GDM1 (cell line): Measurements from ENCODE around the gene PXK.

ENCODE experiments used
- DNase-seq: peaks from one replicate; lab custom pipeline; 2025; lab: John Stamatoyannopoulos, UW

Gene PXK

DNA sequence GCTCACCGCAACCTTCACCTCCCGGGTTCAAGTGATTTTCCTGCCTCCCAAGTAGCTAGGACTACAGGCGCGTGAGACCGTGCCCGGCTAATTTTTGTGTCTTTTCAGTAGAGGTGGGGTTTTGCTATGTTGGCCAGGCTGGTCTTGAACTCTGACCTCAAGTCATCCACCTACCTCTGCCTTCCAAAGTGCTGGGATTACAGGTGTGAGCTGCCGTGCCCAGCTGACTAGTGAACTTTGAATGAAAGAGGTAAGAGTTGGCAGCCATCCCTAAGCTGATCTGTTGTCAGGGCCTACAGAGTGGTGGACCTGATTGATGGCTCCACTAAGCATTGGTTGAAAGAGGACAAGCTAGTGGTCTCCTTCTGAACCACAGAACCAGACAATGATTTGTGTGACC is 15.3 kb downstream of the PXK start:
- DNase-seq: no peak

GRCh38 chr3:58349792-58350626 is 17.3 kb downstream of the PXK start:
- DNase-seq: peak; percentile 14

DNA sequence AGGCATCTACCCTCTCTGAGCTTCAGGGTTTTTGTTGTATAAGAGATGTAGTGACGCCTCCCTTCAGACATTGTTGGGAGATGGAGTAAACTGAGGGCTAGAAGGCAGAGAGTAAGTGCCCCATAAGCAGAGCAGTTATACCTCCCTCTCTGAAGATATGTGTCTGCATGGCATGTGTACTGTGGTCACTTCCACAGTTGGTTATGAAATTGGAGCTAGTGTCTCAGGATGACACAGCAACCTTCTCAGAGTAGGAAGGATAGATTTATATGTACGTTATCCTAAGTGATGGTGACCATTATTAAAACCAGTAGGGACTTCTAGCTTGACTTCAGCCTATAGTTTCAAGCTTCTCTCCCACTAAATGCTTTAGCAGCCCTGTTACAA is 17.9 kb downstream of the PXK start:
- peak; percentile 18 for DNase-seq

- DNase-seq: peak; percentile 9
These were observed 19.2 kb downstream of the PXK start for GRCh38 chr3:58351920-58352319.

- DNase-seq: no peak
These were observed 19.9 kb downstream of the PXK start for GRCh38 chr3:58352626-58353025.

DNA sequence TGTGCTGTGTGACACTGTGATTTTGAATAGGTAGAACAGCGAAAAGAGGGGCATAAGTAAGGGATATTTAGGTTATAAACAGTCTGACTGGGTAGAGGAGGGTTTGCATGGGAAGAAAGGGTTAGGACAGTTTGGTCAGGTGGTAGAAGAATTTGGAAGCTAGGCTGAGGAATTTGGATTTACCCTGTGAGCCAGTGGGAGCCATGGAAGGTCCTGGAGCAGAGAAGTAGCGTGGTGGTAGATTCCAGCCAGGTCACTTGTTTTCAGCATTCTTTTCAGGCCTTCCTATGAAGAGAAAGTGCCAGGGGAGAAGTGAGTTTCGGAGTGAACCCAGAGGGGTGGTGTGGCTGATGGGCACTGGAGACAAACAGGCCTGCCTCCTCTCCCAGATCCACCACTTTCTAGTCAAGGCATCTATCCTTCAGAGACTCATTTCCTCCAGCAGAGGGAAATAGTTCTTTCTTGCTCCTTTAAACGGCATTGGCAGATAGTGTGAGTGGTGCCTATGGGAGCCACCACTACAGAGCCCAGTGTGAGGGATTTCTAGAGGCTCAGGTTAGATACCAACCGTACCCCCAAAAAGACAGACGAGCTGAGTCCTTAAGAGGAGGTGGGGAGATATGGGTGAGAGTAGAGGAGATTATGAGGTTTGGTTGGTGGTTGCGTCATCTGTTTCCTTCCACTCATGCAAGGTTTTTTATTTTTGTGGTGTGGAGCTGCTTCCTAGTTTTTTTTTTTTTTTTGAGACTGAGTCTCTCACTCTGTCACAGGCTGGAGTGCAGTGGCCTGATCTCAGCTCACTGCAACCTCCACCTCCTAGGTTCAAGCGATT is 21.2 kb downstream of the PXK start:
- peak; percentile 66 for DNase-seq

DNA sequence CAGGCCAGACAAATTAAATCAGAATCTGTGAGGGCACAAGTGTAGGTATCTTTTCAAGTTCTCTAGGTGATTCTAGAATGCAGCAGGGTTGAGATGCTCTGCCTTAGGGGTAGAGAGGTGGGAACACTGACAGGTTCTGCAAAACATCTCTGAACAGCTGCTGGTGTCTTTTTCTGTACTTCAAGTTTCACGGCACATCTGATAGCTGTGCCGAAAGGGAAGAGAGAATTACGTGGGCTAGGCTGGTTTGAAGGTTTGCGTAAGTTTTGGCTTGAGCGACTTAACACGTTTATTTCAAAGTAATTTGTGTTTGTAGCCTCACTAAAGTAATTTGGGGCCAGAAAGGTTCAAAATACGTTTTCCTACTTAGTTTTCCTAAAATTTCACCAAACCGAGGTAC is 22.5 kb downstream of the PXK start:
- no peak for DNase-seq

- DNase-seq: peak; percentile 78
These were observed 23.4 kb downstream of the PXK start for GRCh38 chr3:58356054-58356453.

GRCh38 chr3:58357402-58357801 is 24.7 kb downstream of the PXK start:
- DNase-seq: no peak

- DNase-seq: no peak
These were observed 25.4 kb downstream of the PXK start for GRCh38 chr3:58358092-58358491.

DNA sequence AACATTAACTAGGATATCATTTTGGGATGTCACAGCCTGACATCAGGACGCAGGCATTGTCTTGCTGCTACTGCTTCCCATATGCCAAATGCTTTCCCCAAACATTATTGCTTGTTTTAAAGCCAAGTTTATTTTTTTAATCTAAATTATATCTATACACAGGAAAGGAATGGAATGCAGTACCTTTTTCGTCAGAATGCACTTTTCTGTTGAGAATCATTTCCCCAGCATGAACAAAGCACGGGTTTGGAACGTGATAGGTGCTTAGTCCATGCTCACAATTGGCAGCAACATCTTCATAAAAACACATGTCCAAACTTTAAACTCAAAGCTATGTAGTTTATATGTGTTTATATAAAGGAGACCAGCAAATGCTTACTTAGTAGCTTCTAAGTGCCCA is 26.1 kb downstream of the PXK start:
- no peak for DNase-seq

GRCh38 chr3:58359621-58360020 is 26.9 kb downstream of the PXK start:
- DNase-seq: no peak

GRCh38 chr3:58361866-58362265 is 29.2 kb downstream of the PXK start:
- no peak for DNase-seq

GRCh38 chr3:58366699-58367098 is 34.0 kb downstream of the PXK start:
- no peak for DNase-seq

- DNase-seq: no peak
These were observed 36.3 kb downstream of the PXK start for GRCh38 chr3:58369038-58369437.

DNA sequence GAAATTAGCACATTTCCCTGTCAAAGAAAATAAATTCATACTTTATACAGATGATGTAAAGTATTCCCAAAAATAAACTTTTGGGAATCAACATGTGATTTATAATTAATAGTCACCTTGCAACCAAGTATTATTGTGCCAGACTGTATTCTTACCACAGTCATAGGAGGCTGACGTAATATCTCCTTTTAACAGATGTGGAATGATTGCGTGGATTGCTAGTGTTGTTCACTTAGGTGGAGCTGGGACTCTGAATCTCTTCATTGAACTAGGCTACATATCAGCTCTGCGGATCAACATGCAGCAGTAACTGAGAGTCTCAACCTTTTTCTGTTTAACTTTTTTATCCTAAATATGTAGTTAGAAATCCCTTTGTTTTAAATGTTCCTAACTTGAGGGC is 37.2 kb downstream of the PXK start:
- no peak for DNase-seq

GRCh38 chr3:58370407-58370806 is 37.7 kb downstream of the PXK start:
- no peak for DNase-seq

DNA sequence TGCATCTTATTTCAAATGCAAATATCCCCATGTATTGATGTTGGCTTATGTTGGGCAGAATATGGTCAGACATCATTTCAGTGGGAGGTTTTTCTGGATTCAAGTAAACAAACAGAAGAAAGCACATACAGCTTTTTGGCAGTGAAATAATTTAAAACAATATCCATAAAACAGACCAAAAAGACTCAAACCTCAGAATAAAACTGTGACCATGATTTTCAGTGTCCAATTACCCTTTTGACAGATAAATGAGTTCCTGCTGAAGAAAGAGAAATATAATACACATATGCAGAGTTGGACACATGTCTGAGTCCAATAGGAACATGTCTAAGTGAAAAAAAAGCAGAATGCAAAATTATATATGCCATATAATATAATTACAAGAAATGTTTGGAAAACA is 39.1 kb downstream of the PXK start:
- no peak for DNase-seq

- no peak for DNase-seq
These were observed 42.6 kb downstream of the PXK start for GRCh38 chr3:58375254-58375653.

DNA sequence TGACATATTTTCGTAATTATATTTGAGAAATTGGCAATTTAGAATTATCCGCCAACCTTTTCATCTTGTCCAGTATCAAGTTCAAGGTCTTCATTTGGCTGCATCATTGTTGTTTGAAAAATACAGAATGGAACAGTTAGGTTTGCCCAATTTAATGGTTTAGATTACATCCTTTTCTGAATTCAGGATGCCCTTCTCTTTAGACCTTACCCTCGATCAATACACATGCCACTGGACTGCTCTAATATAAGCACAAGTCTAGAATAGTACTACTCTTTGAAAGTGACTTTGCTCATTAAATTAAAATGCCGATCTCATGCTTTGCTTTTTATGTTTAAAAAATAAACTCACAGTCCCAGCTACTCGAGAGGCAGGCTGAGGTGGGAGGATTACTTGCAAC is 44.5 kb downstream of the PXK start:
- DNase-seq: no peak

GRCh38 chr3:58377750-58378149 is 45.1 kb downstream of the PXK start:
- DNase-seq: no peak

- DNase-seq: no peak
These were observed 46.8 kb downstream of the PXK start for GRCh38 chr3:58379351-58380073.

DNA sequence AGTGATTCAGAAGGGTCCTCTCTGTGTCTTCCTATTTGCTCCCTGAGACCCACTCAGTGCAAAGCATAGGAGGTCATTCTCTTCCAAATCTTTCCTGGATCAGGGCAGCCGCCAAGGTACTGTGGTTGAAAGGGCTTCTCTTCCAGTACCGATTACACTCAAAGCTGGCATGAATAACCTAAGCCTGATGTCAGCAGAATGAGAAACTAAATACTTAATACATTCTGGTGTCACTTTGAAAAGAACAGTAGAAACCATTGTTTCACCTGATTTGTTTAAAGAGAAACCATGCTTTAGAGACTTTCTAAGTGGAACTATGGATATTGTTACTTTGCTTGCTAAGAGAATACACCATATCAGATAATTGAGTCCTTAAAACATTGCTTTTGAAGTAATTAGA is 50.8 kb downstream of the PXK start:
- no peak for DNase-seq
